A549 treated with AZD9567 at 1 μM for 4 hours (cell line): ENCODE results near the gene UTP20. TPM values are rescaled to one million over a fixed set of nuclear protein-coding genes. Genes with fewer than 3 reads are reported as not detected.

ENCODE experiments used
- total RNA-seq: library from RNA; stranded (reverse); fragments of 200-300 nt; extraction: Qiagen RNA extraction; gene quantifications from 5 replicates; pipeline ENCODE4 v1.2.3, GENCODE V29; 2022; ENCODE audit not compliant: insufficient read depth

The UTP20 gene
- total RNA-seq, result 13.7 to 18.0 TPM (median 15.6 TPM) in 5 replicates

GRCh38 chr12:101280006-101280505, at the start of gene UTP20:
Gene UTP20 (plus strand): TSS chr12:101280105. CDS start chr12:101280283, 178 bp downstream.

GRCh38 chr12:101407436-101408345, 127.8 kb downstream of the UTP20 start, which contains the start of gene ARL1:
Gene ARL1 (minus strand): TSS chr12:101407772. CDS start chr12:101407645, 127 bp downstream.

Other genes starting within 250 kb of the UTP20 start
- gene SLC5A8, start 69.9 kb upstream of the UTP20 start, total RNA-seq, result not detected in 5 replicates
- 55.4 to 75.0 TPM (median 61.0 TPM) in 5 replicates for gene ARL1, start 127.7 kb downstream of the UTP20 start, total RNA-seq
- not detected in 5 replicates for gene SPIC, start 195.2 kb downstream of the UTP20 start, total RNA-seq